Measurements from ENCODE around the gene TLX3. TPM values are rescaled to one million over a fixed set of nuclear protein-coding genes. Genes with fewer than 3 reads are reported as not detected.

Gene TLX3
- total and polyA plus RNA-seq, 7 donors: not detected

DNA sequence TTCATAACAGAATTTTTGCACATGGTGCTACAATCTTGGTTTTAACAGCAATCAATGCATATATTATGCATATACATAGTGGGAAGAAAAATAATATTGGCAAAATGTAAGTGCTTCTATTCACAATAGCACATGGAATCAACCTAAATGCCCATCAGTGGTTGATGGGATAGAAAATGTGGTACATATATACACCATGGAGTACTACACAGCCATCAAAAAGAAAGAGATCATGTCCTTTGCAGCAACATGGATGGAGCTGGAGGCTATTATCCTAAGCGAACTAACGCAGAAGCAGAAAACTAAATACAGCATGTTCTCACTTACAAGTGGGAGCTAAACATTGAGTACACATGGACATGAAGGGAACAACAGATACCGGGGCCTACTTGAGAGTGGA, 37.2 kb upstream of the TLX3 start:
- Histone ChIP-seq H3K4me1 (no peaks in the 10 kb centered on the region), H3K27me3 (ENCODE audit: insufficient read depth in 3 of 3, low read length in 2 of 3) (no peaks in the 10 kb centered on the region), H3K27ac (no peak overlapping the region), H3K36me3 (ENCODE audit: insufficient read depth in 1 of 2, low read depth in 1 of 2) (no peaks in the 10 kb centered on the region), H3K4me3 (no peak overlapping the region), H3K9me3 (no peaks in the 10 kb centered on the region)
- DNase-seq (no peak), ATAC-seq (no peak)
- 95 to 100% (median 96%) methylated on average over 3 of the region's 3 CpGs for WGBS, 3 donors
- intact Hi-C loops (cut with DNase I): no loop called here
- TF ChIP-seq, protein P1, sequence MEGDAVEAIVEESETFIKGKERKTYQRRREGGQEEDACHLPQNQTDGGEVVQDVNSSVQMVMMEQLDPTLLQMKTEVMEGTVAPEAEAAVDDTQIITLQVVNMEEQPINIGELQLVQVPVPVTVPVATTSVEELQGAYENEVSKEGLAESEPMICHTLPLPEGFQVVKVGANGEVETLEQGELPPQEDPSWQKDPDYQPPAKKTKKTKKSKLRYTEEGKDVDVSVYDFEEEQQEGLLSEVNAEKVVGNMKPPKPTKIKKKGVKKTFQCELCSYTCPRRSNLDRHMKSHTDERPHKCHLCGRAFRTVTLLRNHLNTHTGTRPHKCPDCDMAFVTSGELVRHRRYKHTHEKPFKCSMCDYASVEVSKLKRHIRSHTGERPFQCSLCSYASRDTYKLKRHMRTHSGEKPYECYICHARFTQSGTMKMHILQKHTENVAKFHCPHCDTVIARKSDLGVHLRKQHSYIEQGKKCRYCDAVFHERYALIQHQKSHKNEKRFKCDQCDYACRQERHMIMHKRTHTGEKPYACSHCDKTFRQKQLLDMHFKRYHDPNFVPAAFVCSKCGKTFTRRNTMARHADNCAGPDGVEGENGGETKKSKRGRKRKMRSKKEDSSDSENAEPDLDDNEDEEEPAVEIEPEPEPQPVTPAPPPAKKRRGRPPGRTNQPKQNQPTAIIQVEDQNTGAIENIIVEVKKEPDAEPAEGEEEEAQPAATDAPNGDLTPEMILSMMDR (IDR thresholded peaks at IDR 0.05): no peak

DNA sequence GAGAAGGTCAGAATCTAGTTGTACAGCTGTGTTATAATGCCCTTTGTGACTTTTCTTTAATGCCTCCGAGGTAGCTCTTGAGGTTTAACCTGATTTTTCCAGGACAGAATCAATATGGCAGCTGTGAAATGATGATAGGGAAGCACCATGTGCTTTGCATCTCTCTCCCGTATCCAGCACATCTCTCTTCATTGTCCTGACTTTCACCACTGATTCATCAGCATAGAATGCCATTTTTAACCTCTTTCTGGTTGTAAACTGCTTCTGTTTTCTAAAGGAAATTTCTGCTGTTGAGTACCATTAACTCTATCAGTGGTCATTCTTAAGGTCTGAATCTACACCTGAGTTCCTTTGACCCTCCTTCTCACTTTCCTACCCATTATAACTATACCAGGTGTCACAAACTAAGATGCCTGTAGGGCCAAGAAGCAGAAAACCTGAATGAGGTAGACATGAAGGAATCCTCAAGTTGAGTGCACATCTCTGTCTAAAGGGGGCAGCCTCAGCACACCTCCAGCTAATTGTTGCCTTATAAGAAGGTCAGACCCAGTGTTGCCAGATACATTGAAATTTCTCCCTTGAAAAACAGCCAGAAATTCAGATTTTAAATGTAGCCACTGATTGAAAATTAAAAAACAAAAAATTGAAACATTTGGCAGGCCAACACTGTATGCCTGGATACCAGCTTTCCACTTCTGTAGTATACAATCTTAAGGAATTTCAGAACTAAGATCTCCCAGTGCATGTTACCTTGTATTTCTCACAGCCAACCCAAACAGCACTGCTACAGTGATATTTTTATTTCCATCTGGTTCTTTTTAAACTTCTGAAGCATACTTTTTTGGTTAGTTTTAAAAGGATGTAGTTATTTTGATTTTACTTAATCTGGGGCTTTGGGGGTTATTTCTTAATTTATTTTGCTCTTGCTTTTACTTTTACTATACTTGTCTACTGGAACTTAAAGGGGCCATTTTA, 35.8 kb upstream of the TLX3 start:
- DNase-seq (no peak), ATAC-seq (no peak)
- TF ChIP-seq, protein P1 (IDR thresholded peaks at IDR 0.05): no peak
- H3K36me3 ChIP-seq (ENCODE audit: insufficient read depth in 1 of 2, low read depth in 1 of 2): no peaks in the 10 kb centered on the region
- H3K9me3 ChIP-seq: no peaks in the 10 kb centered on the region
- 74 to 81% (median 80%) methylated on average over 2 of the region's 2 CpGs for WGBS, 3 donors
- no peak overlapping the region for H3K4me3 ChIP-seq
- H3K27me3 ChIP-seq (ENCODE audit: insufficient read depth in 3 of 3, low read length in 2 of 3): no peaks in the 10 kb centered on the region
- H3K27ac ChIP-seq: no peak overlapping the region
- intact Hi-C loops (cut with DNase I): no loop called here
- no peaks in the 10 kb centered on the region for H3K4me1 ChIP-seq

DNA sequence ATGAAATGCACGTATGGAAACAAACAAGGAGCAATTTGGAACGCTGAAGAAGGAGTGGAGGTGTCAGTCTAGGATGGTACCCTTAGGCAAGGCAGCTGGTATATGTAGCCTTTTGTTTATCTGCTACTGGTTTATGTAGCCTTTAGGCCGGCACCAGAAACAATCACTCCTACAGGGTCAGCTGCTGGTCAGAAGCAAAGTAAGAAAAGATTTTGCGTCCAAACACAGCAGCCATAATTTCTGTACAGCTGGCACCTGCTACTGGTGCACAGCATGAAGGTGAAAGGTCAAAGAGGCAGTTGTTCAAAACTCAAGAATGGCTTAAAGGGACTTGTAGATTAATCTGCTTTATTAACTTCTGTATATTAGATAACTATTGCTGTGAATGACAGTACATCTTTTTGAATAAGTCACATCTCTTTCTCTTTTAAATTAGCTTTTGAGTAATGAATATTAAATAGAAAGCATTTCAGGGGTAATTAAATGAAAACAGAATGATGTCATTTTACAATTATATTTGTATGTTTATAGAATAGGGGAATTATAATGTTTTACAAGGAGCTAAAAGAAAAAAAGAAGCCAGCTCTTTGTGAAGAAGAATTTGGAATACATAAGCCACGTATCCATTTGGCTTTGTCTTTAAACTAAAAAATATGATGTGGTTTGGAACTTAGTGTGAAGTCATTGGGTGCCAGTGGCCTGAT, 33.1 kb upstream of the TLX3 start:
- DNase-seq (no peak), ATAC-seq (no peak)
- no peak overlapping the region for H3K4me3 ChIP-seq
- H3K4me1 ChIP-seq: no peaks in the 10 kb centered on the region
- intact Hi-C loops (cut with DNase I): no loop called here
- H3K27ac ChIP-seq: no peak overlapping the region
- 44 to 55% (median 44%) methylated on average over 5 of the region's 5 CpGs for WGBS, 3 donors
- no peaks in the 10 kb centered on the region for H3K27me3 ChIP-seq (ENCODE audit: insufficient read depth in 3 of 3, low read length in 2 of 3)
- TF ChIP-seq, protein P1 (IDR thresholded peaks at IDR 0.05): no peak
- no peaks in the 10 kb centered on the region for H3K36me3 ChIP-seq (ENCODE audit: insufficient read depth in 1 of 2, low read depth in 1 of 2)
- no peaks in the 10 kb centered on the region for H3K9me3 ChIP-seq

DNA sequence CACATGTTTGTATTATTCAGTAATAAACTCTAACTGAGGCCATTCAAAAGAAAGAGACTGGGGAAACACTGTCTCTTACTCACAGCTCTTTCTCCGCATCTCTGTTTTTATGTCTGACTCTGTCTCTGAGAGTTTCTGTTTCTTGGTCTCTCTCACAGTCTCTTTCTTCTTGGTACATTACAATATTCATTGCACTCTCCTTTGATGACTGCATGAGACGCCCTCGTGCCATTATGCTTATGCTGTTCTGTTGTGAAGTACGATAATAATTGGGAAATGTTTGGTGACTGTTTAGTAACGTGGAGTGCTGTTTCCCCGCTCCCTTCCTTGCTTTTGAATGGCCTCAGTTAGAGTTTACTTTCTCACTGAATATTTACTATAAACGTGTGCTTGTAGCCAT, 25.3 kb upstream of the TLX3 start:
- no peaks in the 10 kb centered on the region for H3K36me3 ChIP-seq (ENCODE audit: insufficient read depth in 1 of 2, low read depth in 1 of 2)
- DNase-seq (no peak), ATAC-seq (no peak)
- TF ChIP-seq, protein P1 (IDR thresholded peaks at IDR 0.05): no peak
- H3K4me1 ChIP-seq: no peaks in the 10 kb centered on the region
- H3K27ac ChIP-seq: no peak overlapping the region
- WGBS, 3 donors: 81 to 85% (median 84%) methylated on average over 7 of the region's 7 CpGs
- no peaks in the 10 kb centered on the region for H3K9me3 ChIP-seq
- peaks cover 0 to 3% (median 0%) of the 10 kb centered on the region in 3 donors for H3K27me3 ChIP-seq (ENCODE audit: insufficient read depth in 3 of 3, low read length in 2 of 3)
- intact Hi-C loops (cut with DNase I): no loop called here
- H3K4me3 ChIP-seq: no peak overlapping the region
